ENCODE measurements around the gene TLCD1. TPM values are rescaled to one million over a fixed set of nuclear protein-coding genes. Genes with fewer than 3 reads are reported as not detected.
A peak's percentile ranks its signal among the peaks of the same experiment; 100 is the strongest.

The TLCD1 gene
- total and polyA plus RNA-seq, 2 of the 8 experiments (the other 6 are each of a cell fraction or from before 2014, with no cell fraction given), result 40.7 to 128 TPM

- Histone ChIP-seq H4K8ac (ENCODE audit: extremely low read depth, insufficient read depth, low read length) (peak overlapping the region; percentile 99), H3K18ac (ENCODE audit: extremely low read depth, low read length) (peak overlapping the region; percentile 91), H3K23ac (ENCODE audit: insufficient read length) (no peak overlapping the region), H2AFZ (ENCODE audit: low read length) (no peak overlapping the region), H3K14ac (ENCODE audit: insufficient read length) (peak overlapping the region; percentile 89), H3K79me2 (ENCODE audit: control insufficient read depth in 1 of 2, insufficient read depth in 2 of 2, low read length in 2 of 2) (peaks cover 3 to 23% of the 10 kb centered on the region in 2 experiments; a peak in 3 of 4 replicates), H3K9me3 (ENCODE audit: insufficient read depth in 2 of 2, low read depth in 1 of 2, low read length in 1 of 2) (no peaks in the 10 kb centered on the region), H3K79me1 (ENCODE audit: low read depth, low read length) (peaks cover 13% of the 10 kb centered on the region), H2BK15ac (ENCODE audit: low read length) (no peak overlapping the region), H2BK20ac (ENCODE audit: low read length) (0 out of 2 replicates have a peak overlapping the region, but pooled peaks have one; percentile 61), H3K4ac (replicated peaks; ENCODE audit: insufficient read length, low read depth, low read length) (peak overlapping the region; percentile 98), H3K9ac (replicated peaks in 1 of 4; ENCODE audit: extremely low read depth in 1 of 4, low read depth in 3 of 4, low read length in 3 of 4) (peak overlapping the region; percentile 88 to 100 (median 96)), H3K27ac (ENCODE audit: low read depth, low read length) (peak overlapping the region; percentile 98), H2BK5ac (ENCODE audit: low read depth, low read length) (peak overlapping the region; percentile 94), H3K23me2 (ENCODE audit: low read depth, low read length) (peaks cover 16% of the 10 kb centered on the region), H3K27me3 (replicated peaks in 1 of 4; ENCODE audit: control insufficient read depth in 3 of 4, extremely low read depth in 1 of 4, insufficient read depth in 3 of 4, low read length in 3 of 4) (no peaks in the 10 kb centered on the region), H3K4me1 (replicated peaks in 1 of 4; ENCODE audit: control insufficient read depth in 3 of 4, insufficient read depth in 4 of 4, low read length in 3 of 4) (peaks cover 5 to 17% (median 9%) of the 10 kb centered on the region in 4 experiments; a peak in 6 of 7 replicates), H2AK5ac (ENCODE audit: low read depth, low read length) (peak overlapping the region; percentile 99), H3K56ac (replicated peaks; ENCODE audit: insufficient read length, low read depth, low read length) (peak overlapping the region; percentile 89), H2BK12ac (ENCODE audit: low read depth, low read length) (peak overlapping the region; percentile 96; the same call in 1 of the 2 replicates), H2BK120ac (replicated peaks; ENCODE audit: low read depth, low read length) (peak overlapping the region; percentile 77), H4K5ac (ENCODE audit: insufficient read length, low read depth, low read length) (peak overlapping the region; percentile 94), H4K91ac (replicated peaks; ENCODE audit: insufficient read length, low read length) (peak overlapping the region; percentile 89), H3K36me3 (ENCODE audit: control insufficient read depth in 2 of 4, insufficient read depth in 4 of 4, low read length in 3 of 4) (peaks cover 8 to 20% (median 15%) of the 10 kb centered on the region in 4 experiments; a peak in 7 of 8 replicates), H3K4me2 (ENCODE audit: insufficient read depth in 1 of 2, low read depth in 2 of 2, low read length in 2 of 2) (peak overlapping the region; percentile 88 to 100), H4K20me1 (replicated peaks in 1 of 2; ENCODE audit: control insufficient read depth in 1 of 2, insufficient read depth in 2 of 2, low read length in 2 of 2) (peaks cover 0 to 11% of the 10 kb centered on the region in 2 experiments), H3K4me3 (ENCODE audit: extremely low read depth in 1 of 4, insufficient read depth in 2 of 4, low read depth in 3 of 4, low read length in 4 of 4) (peak overlapping the region; percentile 59 to 85 (median 82))
- FAIRE-seq (no peak), DNase-seq (ENCODE audit: low read depth in 1 of 2, low spot score in 2 of 2) (peak; percentile 83 to 96)
- POLR2A ChIA-PET (ENCODE audit: partially characterized antibody), result interaction anchor here (0.7 to 10.5 kb wide), 24 partner anchors 9 to 421 kb away, joined by 3 to 258 read pairs (median 5); partner anchors contain the start of genes ALDOC, BLTP2, FAM222B and FLOT2
- 1% methylated on average over 50 of the region's 74 CpGs; no CpG with 5 or more reads in 1 of the 2 experiments for WGBS, 2 experiments (ENCODE audit: extremely low coverage in 1 of 2, insufficient coverage in 1 of 2, insufficient read length in 1 of 2, insufficient replicate concordance in 2 of 2, low coverage in 1 of 2, low lambda C conversion rate in 2 of 2, missing lambda C conversion rate in 1 of 2)
- CTCF ChIA-PET (ENCODE audit: partially characterized antibody), result interaction anchor here (0.6 to 2.8 kb wide), 4 partner anchors 9 to 116 kb away, joined by 3 to 12 read pairs (median 4); partner anchors contain the start of gene RPL23A
- TF ChIP-seq SUZ12 (IDR thresholded peaks at IDR 0.05; ENCODE audit: low read length), result no peak
- TF ChIP-seq YY1 (IDR thresholded peaks at IDR 0.05; ENCODE audit: low read depth, low read length), result no peak
- peak; percentile 93 for TF ChIP-seq POLR2AphosphoS5 (IDR thresholded peaks at IDR 0.05; ENCODE audit: low read depth, low read length)
- no peak for TF ChIP-seq FOSL1 (IDR thresholded peaks at IDR 0.05; ENCODE audit: insufficient read depth, low read depth, low read length)
- no peak for TF ChIP-seq ZNF274 (IDR thresholded peaks at IDR 0.05; ENCODE audit: borderline replicate concordance, extremely low read depth, low read length)
- TF ChIP-seq KDM4A (IDR thresholded peaks at IDR 0.05; ENCODE audit: low read depth, low read length, severe bottlenecking), result peak; percentile 46
- TF ChIP-seq SIN3A (conservative IDR thresholded peaks at IDR 0.05 in 1 of 2, IDR thresholded peaks at IDR 0.05 in 1 of 2; ENCODE audit: low read depth in 1 of 2, low read length in 2 of 2), result 0 out of 4 replicates have a peak, but pooled peaks of 1 of the 2 experiments have one; percentile 46
- TF ChIP-seq SRF (IDR thresholded peaks at IDR 0.05; ENCODE audit: low read depth, low read length), result no peak
- no peak; the same call in 1 of the 2 replicates for TF ChIP-seq SP4 (IDR thresholded peaks at IDR 0.05; ENCODE audit: low read length)
Measured at GRCh38 chr17:28710861-28711722, 14.9 kb downstream of the TLCD1 start.
